ENCODE results near the gene SPSB2.

SPSB2 gene

GRCh38 chr12:6829536-6830220, 43.4 kb downstream of the SPSB2 start:
- DNase-seq, result no peak

- no peak for DNase-seq
Measured at GRCh38 chr12:6828781-6829535, 44.1 kb downstream of the SPSB2 start.

- no peak for DNase-seq
Measured at GRCh38 chr12:6827982-6828780, 44.9 kb downstream of the SPSB2 start, which contains the start of gene P3H3. Gene P3H3, plus strand, starts transcription at chr12:6828407. Its CDS starts 34 bp downstream, at chr12:6828441.

DNA sequence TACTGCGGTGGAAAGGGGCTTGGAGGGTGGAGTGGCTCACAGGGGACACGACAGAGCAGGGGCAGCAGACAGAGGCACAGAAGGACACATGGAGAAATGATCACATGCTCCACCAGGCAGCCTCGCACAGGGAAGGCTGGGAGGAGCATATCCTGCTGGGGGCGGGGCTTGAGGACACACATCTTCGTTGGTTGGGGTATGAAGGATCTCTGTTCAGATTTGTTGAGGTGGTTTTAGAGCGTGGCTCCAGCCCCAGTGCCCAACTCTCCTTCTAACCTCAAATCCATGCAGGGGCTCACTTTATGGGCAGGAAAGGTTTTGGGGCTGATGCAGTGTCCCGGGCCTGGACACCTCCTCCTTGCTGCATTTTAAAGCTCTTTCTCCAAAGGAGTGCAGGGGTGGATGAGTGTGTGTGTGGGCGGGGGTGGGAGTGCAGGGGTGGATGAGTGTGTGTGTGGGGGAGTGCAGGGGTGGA, 45.6 kb downstream of the SPSB2 start:
- peak; percentile 74 to 86 for DNase-seq

DNA sequence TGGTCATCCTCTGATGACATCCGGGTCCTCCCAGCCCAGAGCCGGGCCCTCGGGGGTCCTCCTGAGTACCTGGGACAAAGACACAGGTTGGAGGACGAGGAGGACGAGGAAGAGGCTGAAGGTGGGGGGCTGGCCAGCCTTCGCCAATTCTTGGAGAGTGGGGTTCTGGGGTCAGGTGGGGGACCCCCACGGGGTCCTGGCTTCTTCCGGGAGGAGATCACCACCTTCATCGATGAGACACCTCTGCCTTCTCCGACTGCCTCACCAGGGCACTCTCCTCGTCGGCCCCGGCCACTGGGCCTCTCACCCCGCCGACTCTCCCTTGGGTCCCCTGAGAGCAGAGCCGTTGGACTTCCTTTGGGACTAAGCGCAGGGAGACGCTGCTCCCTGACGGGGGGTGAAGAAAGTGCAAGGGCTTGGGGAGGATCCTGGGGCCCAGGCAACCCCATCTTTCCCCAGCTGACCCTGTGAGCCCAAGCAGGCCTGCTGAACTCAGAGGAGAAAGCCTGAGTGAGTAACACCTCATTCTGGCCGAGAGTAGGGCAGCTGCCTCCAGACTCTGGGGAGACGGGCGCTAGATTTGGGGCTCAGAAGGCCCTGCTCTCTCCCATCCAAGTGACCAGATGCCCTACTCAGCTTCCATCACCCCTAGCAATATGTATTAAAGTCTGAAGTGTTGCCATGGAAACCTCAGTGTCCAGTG, 46.2 kb downstream of the SPSB2 start:
- DNase-seq, result no peak

- DNase-seq, result no peak
Measured at GRCh38 chr12:6826125-6826733, 46.9 kb downstream of the SPSB2 start.

GRCh38 chr12:6825398-6826124, 47.5 kb downstream of the SPSB2 start:
- peak in 1 of 2 experiments; percentile 66 for DNase-seq

DNA sequence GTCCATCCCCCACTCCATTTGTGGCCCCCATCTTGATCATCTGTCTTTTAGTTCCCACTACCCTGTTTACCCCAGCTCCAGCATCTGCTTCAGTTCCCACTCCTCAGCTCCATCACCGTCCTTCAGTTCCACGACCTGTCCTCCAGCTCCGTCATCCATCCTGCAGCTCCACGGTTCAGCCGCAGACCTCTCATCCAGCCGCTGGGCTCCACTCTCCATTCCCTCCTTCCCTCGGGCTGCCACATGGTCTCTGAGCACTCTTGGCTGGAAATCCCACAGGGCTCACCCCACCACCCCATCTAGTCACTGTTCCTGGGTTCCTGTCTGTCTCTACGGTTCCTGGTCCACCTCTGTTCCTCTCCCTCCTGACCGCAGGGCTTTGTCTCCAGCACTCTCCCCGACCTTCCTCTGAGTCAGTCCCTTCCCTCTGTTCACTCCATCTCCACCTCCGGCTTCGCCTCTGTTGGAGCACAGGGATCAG, 48.2 kb downstream of the SPSB2 start:
- DNase-seq, result peak in 1 of 2 experiments; percentile 9

DNA sequence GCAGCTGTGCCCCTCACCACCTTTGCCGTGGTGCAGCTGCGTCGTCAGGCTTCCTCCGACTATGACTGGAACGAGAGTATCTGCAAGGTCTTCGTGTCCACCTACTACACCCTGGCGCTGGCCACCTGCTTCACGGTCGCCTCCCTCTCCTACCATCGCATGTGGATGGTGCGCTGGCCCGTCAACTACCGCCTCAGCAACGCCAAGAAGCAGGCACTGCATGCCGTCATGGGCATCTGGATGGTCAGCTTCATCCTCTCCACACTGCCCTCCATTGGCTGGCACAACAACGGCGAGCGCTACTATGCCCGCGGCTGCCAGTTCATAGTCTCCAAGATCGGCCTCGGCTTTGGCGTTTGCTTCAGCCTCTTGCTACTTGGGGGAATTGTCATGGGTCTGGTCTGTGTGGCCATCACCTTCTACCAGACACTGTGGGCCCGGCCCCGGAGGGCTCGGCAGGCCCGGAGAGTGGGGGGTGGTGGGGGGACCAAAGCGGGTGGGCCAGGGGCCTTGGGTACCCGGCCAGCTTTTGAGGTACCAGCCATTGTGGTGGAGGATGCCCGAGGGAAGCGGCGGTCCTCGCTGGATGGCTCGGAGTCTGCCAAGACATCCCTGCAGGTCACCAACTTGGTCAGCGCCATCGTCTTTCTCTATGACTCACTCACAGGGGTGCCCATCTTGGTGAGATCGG, 48.9 kb downstream of the SPSB2 start:
- DNase-seq, result peak in 1 of 2 experiments; percentile 32

- DNase-seq, result no peak
Measured at GRCh38 chr12:6823182-6824084, 49.7 kb downstream of the SPSB2 start.

DNA sequence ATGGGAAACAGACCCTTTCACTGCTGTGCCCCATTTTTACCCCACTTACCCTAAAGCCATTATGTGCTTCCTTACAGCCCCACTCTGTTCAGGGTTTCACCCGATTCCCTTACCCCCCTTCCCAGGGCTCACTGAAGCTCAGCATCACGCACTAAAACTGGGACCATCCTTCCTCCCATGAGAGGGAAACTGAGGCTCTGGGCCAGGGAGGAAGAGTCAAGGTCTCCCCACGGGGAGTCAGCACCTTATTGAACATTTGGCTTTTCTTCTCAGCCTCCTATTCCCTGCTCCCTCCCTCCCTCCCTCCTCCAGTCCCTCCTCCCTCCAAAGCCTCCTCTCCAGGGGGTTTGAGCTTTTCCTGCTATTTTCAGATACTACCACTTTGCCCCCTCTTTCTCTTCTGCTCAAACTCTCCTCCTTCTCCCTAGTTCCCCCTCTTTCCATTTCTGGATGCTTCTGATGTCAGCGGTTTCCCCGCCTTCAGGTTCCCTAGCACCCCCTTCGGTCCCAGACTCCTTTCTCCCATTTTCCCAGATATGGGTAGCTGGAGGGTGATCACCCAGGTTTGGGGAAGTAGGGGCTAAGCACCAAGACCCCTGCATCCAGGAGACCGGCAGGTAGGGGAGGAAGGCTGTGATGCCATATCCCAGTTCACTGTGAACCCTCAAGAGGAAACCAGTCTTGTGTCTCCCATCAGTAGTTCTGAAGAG, 50.5 kb downstream of the SPSB2 start:
- DNase-seq, result no peak

GRCh38 chr12:6821591-6822425, 51.3 kb downstream of the SPSB2 start, which contains the start of gene GPR162:
Gene GPR162, plus strand, starts transcription at chr12:6821821. Its CDS starts 2,078 bp downstream, at chr12:6823899.
- peak; percentile 16 to 41 for DNase-seq

Measured in cerebellar nuclear complex (tissue), 1 donor.